HG03439 (cell line): ENCODE results near the gene AGXT.
"Not testable (repeated sequence)": the region's sequence is repeated elsewhere in the genome, so short reads cannot be mapped to it uniquely, and the experiment has no call there.

Experiments used
- ATAC-seq: cut with Tn5 transposase; IDR thresholded peaks from one replicate; pipeline ENCODE4 v1.9.1; 2021; ENCODE audit warnings: mild to moderate bottlenecking, moderate library complexity; ENCODE audit not compliant: unreplicated experiment

AGXT gene

DNA sequence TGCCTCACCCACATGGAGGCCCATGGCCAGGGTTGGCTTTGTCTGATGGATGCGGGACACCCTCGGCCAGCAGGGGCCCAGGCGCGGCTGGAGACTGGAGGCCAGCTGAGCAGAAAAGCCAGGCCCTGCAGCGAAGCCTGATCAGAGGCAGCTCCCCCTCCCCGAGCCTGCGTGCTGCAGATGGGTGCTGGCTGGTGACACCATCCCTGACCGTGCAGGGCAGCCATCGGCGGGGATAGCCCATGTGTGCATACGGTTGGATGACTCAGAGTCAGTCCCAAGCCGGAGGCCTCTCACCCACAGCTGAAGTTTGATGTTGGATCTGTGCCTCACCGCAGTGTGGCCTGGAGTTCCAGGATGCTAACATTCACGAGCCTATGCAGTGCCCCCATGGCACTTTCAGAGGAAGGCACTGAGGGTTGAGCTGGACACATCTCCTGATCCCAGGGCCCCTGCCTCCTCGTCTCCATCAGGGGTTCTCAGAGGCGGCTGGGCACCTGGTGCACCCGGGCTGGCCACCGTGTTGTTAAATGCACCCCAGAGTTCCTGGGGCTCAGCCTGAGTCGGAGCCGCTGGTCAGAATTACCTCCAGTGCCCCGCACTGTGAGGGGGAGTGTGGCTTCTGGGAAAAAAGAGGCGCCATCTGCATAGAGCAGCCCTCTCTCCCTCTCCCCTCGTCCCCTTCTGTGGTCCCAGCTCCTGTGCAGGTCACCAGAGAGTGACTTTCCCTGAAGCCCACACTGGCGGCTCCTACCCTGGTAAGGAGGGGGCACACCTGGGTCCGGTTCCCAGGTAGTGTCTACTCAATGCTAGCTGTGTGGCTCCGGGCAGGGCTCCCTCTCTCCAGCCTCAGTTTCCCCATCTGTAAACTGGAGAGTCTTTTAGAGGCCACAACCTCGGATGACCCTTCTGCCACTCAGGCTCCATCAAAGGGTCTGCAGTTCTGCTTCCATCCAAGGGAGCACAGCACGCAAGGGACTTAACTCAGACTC is 29.2 kb upstream of the AGXT start:
- no peak for ATAC-seq

DNA sequence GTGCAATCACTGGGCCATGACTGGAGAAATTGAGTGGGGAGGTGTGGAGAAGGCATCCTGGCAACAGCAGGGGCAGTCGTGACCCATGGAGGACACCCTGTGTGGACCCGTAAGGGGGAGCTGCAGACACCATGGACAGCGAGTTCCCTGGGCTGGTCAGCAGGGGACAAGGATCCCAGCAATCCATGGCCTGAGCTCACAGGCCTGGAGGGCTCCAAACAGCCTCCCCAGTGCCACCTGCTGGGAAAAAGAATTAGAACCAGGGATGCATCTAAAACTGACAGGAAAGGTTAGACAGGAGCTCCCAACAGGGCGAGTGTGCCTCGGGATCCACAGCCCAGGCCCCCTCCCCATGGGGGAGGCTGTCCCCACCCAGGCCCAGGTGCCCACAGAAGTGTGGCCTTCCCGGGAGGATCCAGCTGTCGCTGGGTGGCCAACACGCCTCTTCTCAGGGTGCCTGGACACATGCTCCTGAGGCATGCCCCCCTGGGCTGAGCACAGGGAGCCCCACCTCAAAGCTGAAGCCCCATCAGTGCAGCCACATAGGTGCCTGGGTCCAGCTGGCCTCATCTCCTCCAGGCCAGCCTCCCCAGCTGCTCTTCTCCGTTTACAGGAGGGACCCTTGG is 28.1 kb upstream of the AGXT start:
- no peak for ATAC-seq

DNA sequence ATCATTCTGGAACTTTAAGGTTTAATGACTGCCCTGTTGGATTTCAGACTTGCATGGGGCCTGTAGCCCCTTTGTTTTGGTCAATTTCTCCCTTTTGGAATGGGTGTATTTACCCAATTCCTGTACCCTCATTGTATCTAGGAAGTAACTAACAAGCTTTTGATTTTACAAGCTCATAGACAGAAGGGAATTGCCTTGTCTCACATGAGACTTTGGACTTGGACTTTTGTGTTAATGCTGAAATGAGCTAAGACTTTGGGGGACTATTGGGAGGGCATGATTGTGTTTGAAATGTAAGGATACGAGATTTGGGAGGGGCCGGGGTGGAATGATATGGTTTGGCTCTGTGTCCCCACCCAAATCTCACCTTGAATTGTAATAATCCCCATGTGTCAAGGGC is 22.3 kb upstream of the AGXT start:
- ATAC-seq = not testable (repeated sequence)

DNA sequence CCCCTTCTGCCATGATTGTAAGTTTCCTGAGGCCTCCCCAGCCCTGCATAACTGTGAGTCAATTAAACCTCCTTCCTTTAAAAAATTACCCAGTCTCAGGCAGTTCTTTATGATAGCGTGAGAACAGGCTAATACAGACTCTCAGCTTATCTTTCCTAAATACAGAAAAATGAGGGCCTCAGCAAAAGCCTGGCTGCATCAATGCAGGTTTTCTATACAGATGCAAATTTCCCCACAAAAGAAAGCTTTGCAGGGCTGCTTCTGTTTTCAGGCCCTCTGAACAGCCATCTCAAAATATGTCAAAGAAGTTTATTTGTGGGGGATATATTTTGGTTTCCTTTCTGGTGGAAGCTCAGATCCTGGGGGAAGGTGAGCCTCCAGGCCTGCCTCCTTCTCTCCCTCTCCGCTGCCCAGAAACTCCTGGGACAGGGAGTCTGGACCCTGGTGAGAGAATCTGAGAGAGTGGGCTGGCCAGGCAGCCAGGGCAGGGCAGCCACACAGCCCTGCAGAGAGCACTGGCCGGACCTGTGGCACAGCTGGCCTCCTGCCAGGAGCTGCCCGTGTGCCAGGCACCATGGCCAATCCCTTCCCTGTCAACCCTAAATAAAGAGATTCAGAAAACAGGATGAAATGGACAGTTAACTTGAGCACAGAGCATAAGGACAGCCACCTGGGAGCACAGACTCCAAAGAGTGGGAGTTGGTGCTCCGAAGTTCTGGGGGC is 21.6 kb upstream of the AGXT start:
- ATAC-seq = no peak

DNA sequence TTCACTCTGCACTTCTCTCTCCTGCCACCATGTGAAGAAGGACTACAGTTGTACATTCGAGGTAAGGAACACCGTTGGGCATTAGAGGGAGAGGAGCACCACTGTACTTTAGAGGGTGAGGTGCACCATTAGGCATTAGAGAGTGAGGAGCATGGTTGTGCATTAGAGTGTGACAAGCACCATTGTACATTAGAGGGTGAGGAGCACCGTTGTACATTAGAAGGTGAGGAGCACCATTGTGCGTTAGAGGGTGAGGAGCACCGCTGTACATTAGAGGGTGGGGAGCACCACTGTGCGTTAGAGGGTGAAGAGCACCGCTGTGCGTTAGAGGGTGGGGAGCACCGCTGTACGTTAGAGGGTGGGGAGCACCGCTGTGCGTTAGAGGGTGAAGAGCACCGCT is 20.8 kb upstream of the AGXT start:
- ATAC-seq = no peak

DNA sequence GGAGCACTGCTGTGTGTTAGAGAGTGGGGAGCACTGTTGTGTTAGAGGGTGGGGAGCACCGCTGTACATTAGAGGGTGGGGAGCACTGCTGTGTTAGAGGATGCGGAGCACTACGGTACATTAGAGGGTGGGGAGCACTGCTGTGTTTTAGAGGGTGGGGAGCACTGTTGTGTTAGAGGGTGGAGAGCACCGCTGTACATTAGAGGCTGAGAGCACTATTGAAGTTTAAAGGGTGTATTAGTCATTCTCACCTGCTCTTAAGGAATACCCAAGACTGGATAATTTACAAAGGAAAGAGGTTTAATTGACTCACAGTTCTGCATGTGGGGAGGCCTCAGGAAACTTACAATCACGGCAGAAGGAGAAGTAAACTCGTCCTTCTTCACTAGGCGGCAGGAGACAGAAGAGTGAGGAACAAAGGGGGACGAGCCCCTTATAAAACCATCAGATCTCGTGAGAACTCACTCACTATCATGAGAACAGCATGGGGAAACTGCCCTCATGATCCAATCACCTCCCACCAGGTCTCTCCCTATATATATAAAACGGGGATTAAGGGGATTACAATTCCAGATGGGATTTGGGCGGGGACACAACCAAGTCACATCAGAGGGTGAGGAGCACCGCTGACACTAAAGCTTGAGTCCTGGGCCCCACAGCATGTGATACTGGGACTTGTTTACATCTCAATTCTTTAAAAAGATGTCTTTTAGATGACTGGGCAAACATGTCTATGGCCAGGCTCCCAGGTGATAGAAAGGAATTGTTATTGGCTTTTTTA is 19.5 kb upstream of the AGXT start:
- no peak for ATAC-seq

DNA sequence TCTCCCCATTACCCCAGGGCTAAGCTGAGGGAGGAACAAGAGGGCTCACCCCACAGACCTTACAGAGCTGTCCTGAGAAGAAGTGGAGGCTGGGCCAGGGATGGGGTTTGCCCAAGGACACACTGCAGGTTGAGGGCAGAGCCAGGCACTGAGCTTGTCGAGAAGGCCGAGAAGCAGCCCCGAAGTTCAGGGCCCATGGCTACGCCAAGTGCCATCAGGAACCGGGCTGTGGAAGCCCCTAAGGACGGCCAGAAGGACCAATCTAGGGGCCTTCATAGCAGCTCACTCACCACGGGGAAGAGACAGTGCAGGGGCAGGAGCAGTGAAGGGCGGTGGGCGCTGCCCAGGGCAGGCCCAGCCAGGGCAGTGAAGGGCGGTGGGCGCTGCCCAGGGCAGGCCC is 18.6 kb upstream of the AGXT start:
- no peak for ATAC-seq

DNA sequence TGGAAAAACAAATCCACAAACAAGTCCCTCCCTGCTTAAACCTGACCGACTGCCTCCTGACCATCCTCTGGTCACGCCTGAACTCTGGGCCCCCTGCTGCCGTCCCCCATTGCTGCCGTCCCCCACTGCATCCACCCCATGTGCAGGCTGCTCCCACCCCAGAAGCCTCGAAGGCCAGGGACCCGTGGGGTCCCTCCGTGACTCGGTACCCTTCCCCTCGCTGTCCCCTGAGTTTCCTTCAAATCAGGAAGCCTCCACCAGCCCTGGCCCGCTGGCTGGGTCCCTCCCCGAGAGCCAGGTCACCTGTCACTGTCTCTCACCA is 17.9 kb upstream of the AGXT start:
- no peak for ATAC-seq

DNA sequence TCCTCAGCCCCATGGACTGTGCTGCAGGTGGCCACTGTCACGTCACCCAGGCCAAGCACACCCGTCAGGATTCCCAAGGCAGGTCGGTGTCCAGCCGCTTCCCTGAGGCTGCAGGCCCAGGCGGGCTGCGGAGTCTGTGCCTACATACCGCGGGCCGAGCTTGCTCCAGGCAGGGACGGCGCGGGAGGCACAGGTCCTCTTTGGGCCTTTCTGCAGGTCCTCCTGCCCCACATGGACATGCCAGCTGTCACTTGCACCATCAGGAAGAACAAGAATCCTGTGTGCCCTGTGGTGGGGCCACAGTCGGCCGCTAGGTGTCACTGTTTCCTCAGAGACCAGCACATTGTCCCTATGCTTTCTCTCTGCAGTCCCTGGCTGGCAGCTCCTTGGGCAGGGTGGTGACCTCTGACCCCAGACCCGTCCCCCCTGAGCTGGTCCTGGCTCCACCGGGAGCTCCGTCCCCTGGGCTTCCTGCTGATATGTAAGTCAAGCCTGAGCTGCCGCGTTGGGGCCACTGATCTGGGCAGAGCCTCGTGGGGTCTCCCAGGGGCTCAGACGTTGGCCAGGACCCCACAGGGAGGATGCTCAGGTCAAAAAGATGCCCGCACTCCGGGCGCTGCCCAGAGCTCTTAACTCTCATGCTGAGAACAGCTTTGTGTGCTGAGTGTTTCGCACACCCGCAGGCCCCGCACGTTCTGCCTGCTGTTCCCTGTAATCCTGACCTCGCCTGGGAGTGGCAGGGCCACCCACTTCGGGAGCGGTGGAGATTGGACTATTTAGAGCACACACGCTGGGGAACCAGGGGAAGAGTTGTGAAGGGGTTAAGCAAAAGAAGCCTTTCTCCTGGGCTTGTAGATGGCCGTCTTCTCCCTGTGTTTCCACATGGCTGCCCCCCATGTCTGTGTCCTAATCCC is 17.3 kb upstream of the AGXT start:
- no peak for ATAC-seq

DNA sequence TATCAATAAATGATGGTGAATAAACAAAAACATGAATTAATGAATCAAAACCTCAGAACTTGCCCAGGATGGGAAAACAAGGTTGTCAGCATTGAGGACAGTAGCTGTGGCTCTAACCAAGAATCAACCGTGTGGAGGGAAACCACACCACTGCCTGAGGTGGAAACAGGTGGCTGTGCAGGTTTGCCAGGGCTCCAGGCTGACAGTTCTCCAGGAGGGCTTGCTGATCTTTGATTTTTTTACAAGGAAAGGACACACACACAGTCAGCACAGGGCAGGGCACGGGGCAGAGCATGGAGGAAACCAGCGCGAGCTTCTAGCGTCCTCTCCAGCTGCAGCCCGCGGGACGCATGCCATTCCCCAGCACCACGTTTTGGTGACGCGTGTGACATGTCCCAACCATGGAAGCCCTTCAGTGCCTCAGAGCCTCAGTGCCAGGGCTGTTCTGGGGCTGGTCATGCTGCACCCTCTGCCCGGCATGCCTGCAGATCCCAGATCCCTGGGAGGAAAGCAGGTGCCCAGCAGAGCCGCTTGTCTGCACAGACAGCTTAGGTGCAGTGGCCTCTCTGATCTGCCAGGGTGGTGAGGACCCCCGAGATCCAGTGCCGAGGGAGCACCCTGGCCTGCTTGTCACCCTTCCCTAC is 15.8 kb upstream of the AGXT start:
- ATAC-seq = no peak

DNA sequence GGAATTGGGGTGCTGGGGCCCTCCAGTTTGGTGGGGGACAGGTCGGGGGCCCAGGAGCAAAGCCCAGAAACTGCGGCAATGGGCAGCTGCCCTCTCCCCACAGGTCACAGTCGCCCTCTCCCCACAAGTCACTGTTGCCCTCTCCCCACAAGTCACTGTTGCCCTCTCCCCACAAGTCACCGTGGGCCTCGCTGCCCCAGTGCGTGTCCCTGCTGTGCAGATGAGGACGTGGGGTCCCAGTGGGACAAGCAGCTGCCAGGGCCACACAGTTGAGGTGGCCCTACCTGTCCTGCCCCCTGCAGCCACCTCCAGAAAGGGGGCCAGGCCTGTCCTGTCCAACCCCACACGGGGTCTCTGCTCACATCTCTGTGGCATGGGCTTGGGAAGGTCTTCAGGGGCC is 13.0 kb upstream of the AGXT start:
- no peak for ATAC-seq

DNA sequence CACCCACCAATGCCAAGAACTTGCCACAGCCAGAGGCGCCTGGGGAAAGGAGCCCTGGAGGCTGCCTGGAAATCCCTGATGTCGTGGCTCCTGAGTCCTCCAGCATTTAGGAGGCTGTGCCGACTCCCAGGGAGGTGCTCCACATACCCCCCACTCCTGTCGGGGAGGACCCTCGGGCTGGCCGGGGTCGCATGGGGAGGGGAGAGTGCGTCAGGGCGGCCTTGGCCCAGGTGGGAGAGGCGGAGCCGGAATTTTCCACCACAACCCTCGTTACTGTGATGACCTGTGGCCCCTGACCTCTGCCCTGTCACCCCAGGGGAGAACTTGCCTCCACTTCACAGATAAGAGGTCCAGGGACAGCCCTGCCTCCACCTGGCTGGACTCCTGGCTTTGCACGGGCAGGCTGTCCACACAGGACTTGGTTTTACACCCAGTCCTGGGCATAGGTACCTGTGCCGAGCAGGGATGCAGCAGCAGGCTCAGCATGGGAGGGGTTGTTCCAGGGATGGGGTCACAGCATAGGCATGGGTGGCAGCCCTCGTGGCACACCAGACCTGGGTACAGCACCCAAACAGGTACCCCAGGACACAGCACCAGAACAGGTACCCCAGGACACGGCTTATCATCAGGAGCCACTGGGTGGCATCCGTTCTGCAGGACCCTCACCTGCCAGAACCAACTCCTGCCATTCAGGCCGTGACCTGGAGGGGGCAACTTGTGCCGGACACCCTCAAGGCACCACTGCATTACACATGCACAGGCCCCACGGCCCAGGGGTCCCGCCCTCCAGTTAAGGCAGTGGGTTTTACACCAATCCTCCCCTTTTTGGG is 12.3 kb upstream of the AGXT start:
- ATAC-seq = no peak

DNA sequence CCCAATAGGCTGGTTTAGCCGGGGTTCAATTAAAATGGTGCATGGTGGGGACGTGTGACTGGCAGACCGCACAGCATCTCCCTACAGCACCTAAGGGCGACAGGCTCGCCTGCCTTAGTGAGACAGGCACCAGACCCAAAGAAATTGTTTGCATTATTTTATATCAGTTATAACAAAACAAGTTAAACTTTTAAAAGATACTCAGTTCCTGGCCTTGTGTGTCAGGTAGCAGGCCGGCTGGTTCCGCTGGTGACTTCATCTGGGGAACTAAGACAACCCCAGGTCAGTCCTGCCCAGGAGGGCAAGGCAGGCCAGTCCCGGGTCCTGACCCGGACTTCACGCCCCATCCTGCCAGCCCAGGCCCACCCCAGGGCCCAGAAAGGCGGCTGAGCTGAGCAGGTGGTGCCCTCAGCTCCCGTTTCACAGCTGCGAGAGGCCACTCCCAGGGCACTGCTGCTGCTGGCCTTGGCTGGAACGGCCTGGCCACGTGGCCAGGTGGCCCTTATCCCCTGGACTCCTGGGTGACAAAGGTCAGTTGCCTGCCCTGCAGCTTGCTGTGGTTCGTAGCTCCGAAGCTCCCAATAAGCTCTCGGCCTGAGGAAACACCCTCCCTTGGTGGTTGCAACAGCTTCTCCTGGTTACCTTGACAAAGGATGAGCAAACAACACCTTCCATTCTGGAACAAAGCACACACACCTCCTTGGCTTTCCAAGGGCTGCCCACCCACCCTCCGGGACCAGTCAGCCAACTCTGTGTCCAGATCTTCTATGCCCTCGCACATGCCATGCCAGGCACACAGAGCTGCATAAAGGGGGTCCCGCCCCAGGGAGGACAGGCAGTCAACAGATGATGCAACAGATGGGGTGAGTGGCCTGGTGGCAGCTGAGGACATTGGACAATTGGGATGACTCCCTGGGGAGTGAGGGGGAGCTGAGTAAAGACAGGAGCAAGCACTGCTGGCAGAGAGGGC is 11.3 kb upstream of the AGXT start:
- no peak for ATAC-seq

DNA sequence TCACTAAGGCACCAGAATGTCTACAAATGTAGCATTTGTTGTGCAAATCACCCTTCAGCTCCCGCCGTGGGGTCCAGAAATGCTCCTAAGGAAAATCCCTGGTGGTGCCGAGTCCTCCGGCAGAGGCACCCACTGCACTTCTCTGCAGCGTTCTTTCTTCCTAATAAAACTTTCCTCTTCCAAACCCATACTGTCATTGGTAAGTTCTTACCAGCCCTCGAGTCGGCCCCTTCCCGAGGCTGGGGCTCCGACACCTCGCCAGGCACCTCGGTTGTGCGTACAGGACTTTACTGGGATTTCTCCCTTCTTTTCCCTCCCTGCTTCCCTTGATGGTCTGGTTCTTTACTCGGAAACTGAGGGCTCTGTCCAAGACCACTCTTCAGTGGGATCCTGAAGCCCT is 10.3 kb upstream of the AGXT start:
- no peak for ATAC-seq

DNA sequence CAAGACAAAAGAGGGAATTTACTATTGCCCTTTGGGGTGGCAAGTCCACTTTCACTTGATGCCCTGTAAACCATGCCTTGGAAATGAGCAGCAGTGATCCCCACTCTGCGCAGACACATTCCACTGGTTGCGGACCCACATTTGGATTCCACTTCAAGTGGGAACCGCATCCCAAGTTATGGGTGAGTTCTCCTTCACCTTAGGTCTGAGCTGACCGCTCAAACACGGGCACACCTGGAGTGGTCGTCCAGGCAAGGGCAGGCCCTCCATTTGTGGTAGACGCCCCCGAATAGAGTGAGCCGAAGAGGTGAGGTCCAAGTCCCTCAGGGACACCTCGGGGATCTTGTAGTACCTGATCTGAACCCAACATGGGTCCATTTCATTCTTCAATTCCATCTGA is 9.8 kb upstream of the AGXT start:
- no peak for ATAC-seq

DNA sequence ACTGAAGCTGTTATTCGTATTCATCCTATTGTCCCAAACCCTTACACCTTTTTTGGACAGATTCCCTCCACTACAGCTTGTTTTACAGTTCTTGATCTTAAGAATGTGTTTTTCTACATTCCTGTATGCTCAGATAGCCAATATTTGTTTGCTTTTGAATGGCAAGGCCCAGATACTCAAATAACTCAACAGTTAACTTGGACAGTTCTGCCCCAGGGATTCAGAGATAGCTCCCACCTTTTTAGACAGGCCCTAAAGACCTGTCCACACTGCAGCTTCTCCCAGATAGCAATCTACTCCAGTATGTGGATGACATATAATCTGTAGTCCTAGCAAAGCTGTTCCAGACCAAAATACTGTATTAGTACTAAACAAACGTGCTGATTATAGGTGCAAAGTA is 7.1 kb upstream of the AGXT start:
- ATAC-seq = no peak

DNA sequence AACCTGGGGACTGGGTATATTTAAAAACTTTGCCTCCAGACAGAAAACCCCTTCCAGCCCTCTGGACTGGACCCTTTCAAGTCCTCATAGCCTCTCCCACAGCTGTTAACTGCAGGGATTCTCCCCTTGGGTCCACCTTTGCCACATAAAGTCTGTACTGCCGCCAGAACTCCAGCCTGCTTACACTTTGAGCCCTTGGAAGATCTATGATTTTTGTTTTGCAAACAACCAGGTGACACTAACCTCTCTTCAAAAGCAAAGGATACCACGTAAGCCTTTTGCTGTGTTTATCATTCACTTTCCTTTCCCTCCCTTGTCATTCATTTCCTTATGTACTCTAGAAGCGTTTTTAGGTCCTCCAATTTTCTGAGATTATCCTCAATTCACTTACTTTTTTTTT is 4.1 kb upstream of the AGXT start:
- no peak for ATAC-seq

DNA sequence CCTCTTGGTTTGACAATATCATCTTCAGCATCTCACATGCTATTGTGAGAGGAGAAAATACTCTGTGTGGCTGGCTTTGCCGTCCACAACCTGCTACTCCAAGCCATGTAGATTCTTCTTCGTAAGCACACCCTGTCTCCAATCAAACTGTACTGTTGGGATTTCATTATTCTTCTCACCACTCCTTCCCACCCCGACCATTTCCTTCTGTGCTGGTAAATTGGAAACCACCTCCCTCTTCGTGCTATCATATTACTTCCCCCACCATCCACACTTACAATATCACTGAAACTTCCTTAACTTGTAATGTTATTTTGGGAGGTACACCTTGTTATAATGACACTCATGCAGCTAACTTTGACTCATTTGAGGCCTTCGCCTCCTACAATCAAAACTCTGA is 3.2 kb upstream of the AGXT start:
- no peak for ATAC-seq
